ENCODE measurements around the gene PECR. TPM values are rescaled to one million over a fixed set of nuclear protein-coding genes. Genes with fewer than 3 reads are reported as not detected.

PECR gene
- total RNA-seq, 1 experiment from 2014 or later = 26.0 TPM

GRCh38 chr2:216101109-216101508 lies 19.5 kb upstream of the PECR start:
- H3K36me3 ChIP-seq (ENCODE audit: low read depth, low read length) = no peaks in the 10 kb centered on the region
- intact Hi-C loops (cut with micrococcal nuclease) = no loop called here
- H3K27ac ChIP-seq (ENCODE audit: low read length) = no peak overlapping the region
- ATAC-seq (no peak), DNase-seq (no peak)
- no peak overlapping the region for H3K4me2 ChIP-seq (ENCODE audit: low read length)
- H3K27me3 ChIP-seq (ENCODE audit: low read length) = no peaks in the 10 kb centered on the region
- no peaks in the 10 kb centered on the region for H3K9me2 ChIP-seq (replicated peaks; ENCODE audit: low read length)
- no peaks in the 10 kb centered on the region for H3K9me3 ChIP-seq (ENCODE audit: low read length)
- H2AFZ ChIP-seq (ENCODE audit: low read length) = no peak overlapping the region
- H3K9ac ChIP-seq (ENCODE audit: low read length) = no peak overlapping the region
- no peaks in the 10 kb centered on the region for H3K79me2 ChIP-seq (ENCODE audit: low read length)
- H3F3A ChIP-seq (ENCODE audit: low read length, unreplicated experiment) = no peaks in the 10 kb centered on the region
- H3K4me1 ChIP-seq (ENCODE audit: insufficient read depth, low read length) = no peaks in the 10 kb centered on the region
- POLR2A ChIA-PET (ENCODE audit: unreplicated experiment) = no interaction called here
- TF ChIP-seq, protein P1, sequence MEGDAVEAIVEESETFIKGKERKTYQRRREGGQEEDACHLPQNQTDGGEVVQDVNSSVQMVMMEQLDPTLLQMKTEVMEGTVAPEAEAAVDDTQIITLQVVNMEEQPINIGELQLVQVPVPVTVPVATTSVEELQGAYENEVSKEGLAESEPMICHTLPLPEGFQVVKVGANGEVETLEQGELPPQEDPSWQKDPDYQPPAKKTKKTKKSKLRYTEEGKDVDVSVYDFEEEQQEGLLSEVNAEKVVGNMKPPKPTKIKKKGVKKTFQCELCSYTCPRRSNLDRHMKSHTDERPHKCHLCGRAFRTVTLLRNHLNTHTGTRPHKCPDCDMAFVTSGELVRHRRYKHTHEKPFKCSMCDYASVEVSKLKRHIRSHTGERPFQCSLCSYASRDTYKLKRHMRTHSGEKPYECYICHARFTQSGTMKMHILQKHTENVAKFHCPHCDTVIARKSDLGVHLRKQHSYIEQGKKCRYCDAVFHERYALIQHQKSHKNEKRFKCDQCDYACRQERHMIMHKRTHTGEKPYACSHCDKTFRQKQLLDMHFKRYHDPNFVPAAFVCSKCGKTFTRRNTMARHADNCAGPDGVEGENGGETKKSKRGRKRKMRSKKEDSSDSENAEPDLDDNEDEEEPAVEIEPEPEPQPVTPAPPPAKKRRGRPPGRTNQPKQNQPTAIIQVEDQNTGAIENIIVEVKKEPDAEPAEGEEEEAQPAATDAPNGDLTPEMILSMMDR (conservative IDR thresholded peaks at IDR 0.05; ENCODE audit: low read depth, low read length) = no peak
- TF ChIP-seq EZH2 (IDR thresholded peaks at IDR 0.05; ENCODE audit: low read length, unreplicated experiment) (no peak), EZH2phosphoT487 (IDR thresholded peaks at IDR 0.05; ENCODE audit: borderline replicate concordance, low read length) (no peak)
- no TSS peak for BruUV-seq (replicated peaks)
- H4K20me1 ChIP-seq (ENCODE audit: low read length) = no peaks in the 10 kb centered on the region
- H3K4me3 ChIP-seq (ENCODE audit: low read length) = no peak overlapping the region
- CTCF ChIA-PET = no interaction called here

- Histone ChIP-seq H3K4me3 (ENCODE audit: low read length) (no peak overlapping the region), H3K27ac (ENCODE audit: low read length) (no peak overlapping the region), H3K4me1 (ENCODE audit: insufficient read depth, low read length) (no peaks in the 10 kb centered on the region), H3K27me3 (ENCODE audit: low read length) (no peaks in the 10 kb centered on the region), H3K9me2 (replicated peaks; ENCODE audit: low read length) (no peaks in the 10 kb centered on the region), H3K9ac (ENCODE audit: low read length) (no peak overlapping the region), H2AFZ (ENCODE audit: low read length) (no peak overlapping the region), H3K36me3 (ENCODE audit: low read depth, low read length) (no peaks in the 10 kb centered on the region), H3F3A (ENCODE audit: low read length, unreplicated experiment) (no peaks in the 10 kb centered on the region), H3K79me2 (ENCODE audit: low read length) (no peaks in the 10 kb centered on the region), H4K20me1 (ENCODE audit: low read length) (no peaks in the 10 kb centered on the region), H3K9me3 (ENCODE audit: low read length) (no peaks in the 10 kb centered on the region), H3K4me2 (ENCODE audit: low read length) (no peak overlapping the region)
- DNase-seq (no peak), ATAC-seq (no peak)
- CTCF ChIA-PET = no interaction called here
- TF ChIP-seq EZH2 (IDR thresholded peaks at IDR 0.05; ENCODE audit: low read length, unreplicated experiment) = no peak
- no peak for TF ChIP-seq EZH2phosphoT487 (IDR thresholded peaks at IDR 0.05; ENCODE audit: borderline replicate concordance, low read length)
- TF ChIP-seq, protein P1 (conservative IDR thresholded peaks at IDR 0.05; ENCODE audit: low read depth, low read length) = no peak
- intact Hi-C loops (cut with micrococcal nuclease) = no loop called here
- BruUV-seq (replicated peaks) = no TSS peak
- POLR2A ChIA-PET (ENCODE audit: unreplicated experiment) = no interaction called here
Observed at GRCh38 chr2:216098421-216099334, 17.1 kb upstream of the PECR start.

DNA sequence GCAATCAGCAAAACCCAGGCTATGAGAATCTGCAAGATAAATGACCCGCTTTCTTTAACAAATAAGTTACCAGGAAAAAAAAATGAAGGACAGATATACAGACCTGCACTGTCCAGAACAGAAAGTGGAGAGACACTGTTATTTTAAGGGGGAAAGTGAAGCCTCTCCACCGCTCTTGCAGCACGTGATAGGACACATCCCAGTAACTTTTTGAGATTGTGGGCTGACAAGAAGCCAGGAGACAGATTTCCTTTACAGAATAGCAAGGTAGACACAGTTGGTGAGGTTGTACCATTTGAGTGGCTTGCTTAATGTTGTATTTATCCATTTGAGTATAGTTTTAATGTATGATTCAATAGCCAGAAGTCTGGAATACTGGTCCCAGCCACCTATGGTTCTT lies 13.1 kb upstream of the PECR start:
- ATAC-seq (no peak), DNase-seq (no peak)
- no peaks in the 10 kb centered on the region for H3K27me3 ChIP-seq (ENCODE audit: low read length)
- H2AFZ ChIP-seq (ENCODE audit: low read length) = no peak overlapping the region
- no TSS peak for BruUV-seq (replicated peaks)
- TF ChIP-seq EZH2 (IDR thresholded peaks at IDR 0.05; ENCODE audit: low read length, unreplicated experiment) = no peak
- TF ChIP-seq EZH2phosphoT487 (IDR thresholded peaks at IDR 0.05; ENCODE audit: borderline replicate concordance, low read length) = no peak
- no peak overlapping the region for H3K4me2 ChIP-seq (ENCODE audit: low read length)
- H4K20me1 ChIP-seq (ENCODE audit: low read length) = no peaks in the 10 kb centered on the region
- H3K27ac ChIP-seq (ENCODE audit: low read length) = no peak overlapping the region
- H3K4me3 ChIP-seq (ENCODE audit: low read length) = no peak overlapping the region
- no peaks in the 10 kb centered on the region for H3F3A ChIP-seq (ENCODE audit: low read length, unreplicated experiment)
- H3K36me3 ChIP-seq (ENCODE audit: low read depth, low read length) = no peaks in the 10 kb centered on the region
- H3K9me3 ChIP-seq (ENCODE audit: low read length) = no peaks in the 10 kb centered on the region
- CTCF ChIA-PET = no interaction called here
- POLR2A ChIA-PET (ENCODE audit: unreplicated experiment) = no interaction called here
- H3K9me2 ChIP-seq (replicated peaks; ENCODE audit: low read length) = no peaks in the 10 kb centered on the region; the same call in 1 of the 2 replicates
- no peaks in the 10 kb centered on the region for H3K4me1 ChIP-seq (ENCODE audit: insufficient read depth, low read length)
- intact Hi-C loops (cut with micrococcal nuclease) = no loop called here
- no peak overlapping the region for H3K9ac ChIP-seq (ENCODE audit: low read length)
- no peaks in the 10 kb centered on the region for H3K79me2 ChIP-seq (ENCODE audit: low read length)
